Measurements from ENCODE around the gene ADAMTS16. TPM values are rescaled to one million over a fixed set of nuclear protein-coding genes. Genes with fewer than 3 reads are reported as not detected.

ADAMTS16 gene
- total RNA-seq, 4 donors from 2014 or later = under 0.01 to 19.2 (median 0.34) TPM; not detected in 1

GRCh38 chr5:5348135-5348534 is 208.0 kb downstream of the ADAMTS16 start:
- Histone ChIP-seq H3K4me3 (no peak overlapping the region), H3K36me3 (no peaks in the 10 kb centered on the region), H3K27me3 (no peaks in the 10 kb centered on the region), H3K27ac (no peak overlapping the region), H3K4me1 (peaks cover 0 to 3% of the 10 kb centered on the region in 2 donors), H3K9me3 (no peaks in the 10 kb centered on the region)
- no peak for TF ChIP-seq CTCF (IDR thresholded peaks at IDR 0.05)
- TF ChIP-seq POLR2A (IDR thresholded peaks at IDR 0.05) = no peak
- intact Hi-C loops (cut with DNase I; ENCODE audit: low total_unique reads) = no loop called here
- no peak for DNase-seq

GRCh38 chr5:5348576-5348975 is 208.4 kb downstream of the ADAMTS16 start:
- Histone ChIP-seq H3K27ac (no peak overlapping the region), H3K9me3 (no peaks in the 10 kb centered on the region), H3K4me3 (no peak overlapping the region), H3K27me3 (no peaks in the 10 kb centered on the region), H3K4me1 (no peaks in the 10 kb centered on the region), H3K36me3 (no peaks in the 10 kb centered on the region)
- intact Hi-C loops (cut with DNase I; ENCODE audit: low total_unique reads) = no loop called here
- TF ChIP-seq CTCF (IDR thresholded peaks at IDR 0.05) (no peak), POLR2A (IDR thresholded peaks at IDR 0.05) (no peak)
- DNase-seq = no peak

- intact Hi-C loops (cut with DNase I; ENCODE audit: low total_unique reads) = no loop called here
- H3K27ac ChIP-seq = no peak overlapping the region
- H3K4me3 ChIP-seq = no peak overlapping the region
- no peak for DNase-seq
- no peaks in the 10 kb centered on the region for H3K36me3 ChIP-seq
- H3K9me3 ChIP-seq = no peaks in the 10 kb centered on the region
- H3K27me3 ChIP-seq = no peaks in the 10 kb centered on the region
- TF ChIP-seq CTCF (IDR thresholded peaks at IDR 0.05) (no peak), POLR2A (IDR thresholded peaks at IDR 0.05) (no peak)
- no peaks in the 10 kb centered on the region for H3K4me1 ChIP-seq
Measured at GRCh38 chr5:5350101-5350500, 210.0 kb downstream of the ADAMTS16 start.

- H3K4me3 ChIP-seq = no peak overlapping the region
- no peaks in the 10 kb centered on the region for H3K27me3 ChIP-seq
- no peaks in the 10 kb centered on the region for H3K9me3 ChIP-seq
- no peak overlapping the region for H3K27ac ChIP-seq
- intact Hi-C loops (cut with DNase I; ENCODE audit: low total_unique reads) = no loop called here
- no peaks in the 10 kb centered on the region for H3K36me3 ChIP-seq
- TF ChIP-seq CTCF (IDR thresholded peaks at IDR 0.05) (no peak), POLR2A (IDR thresholded peaks at IDR 0.05) (no peak)
- no peaks in the 10 kb centered on the region for H3K4me1 ChIP-seq
- no peak for DNase-seq
Measured at GRCh38 chr5:5351288-5351979, 211.3 kb downstream of the ADAMTS16 start.

- TF ChIP-seq CTCF (IDR thresholded peaks at IDR 0.05) (no peak), POLR2A (IDR thresholded peaks at IDR 0.05) (no peak)
- H3K27ac ChIP-seq = no peak overlapping the region
- no peaks in the 10 kb centered on the region for H3K27me3 ChIP-seq
- no peaks in the 10 kb centered on the region for H3K4me1 ChIP-seq
- DNase-seq = no peak
- no peaks in the 10 kb centered on the region for H3K9me3 ChIP-seq
- no peak overlapping the region for H3K4me3 ChIP-seq
- intact Hi-C loops (cut with DNase I; ENCODE audit: low total_unique reads) = no loop called here
- H3K36me3 ChIP-seq = no peaks in the 10 kb centered on the region
Measured at GRCh38 chr5:5352675-5353074, 212.5 kb downstream of the ADAMTS16 start.
